ELF-1 (cell line): Measurements from ENCODE around the gene SNRPE.
"Not testable (repeated sequence)": the region's sequence is repeated elsewhere in the genome, so short reads cannot be mapped to it uniquely, and the experiment has no call there.

Source experiments
- DNase-seq: peaks from one replicate; pipeline ENCODE4 v3.0.0-alpha.2; 2016; ENCODE audit warnings: low read depth, low spot score

The SNRPE gene

DNA sequence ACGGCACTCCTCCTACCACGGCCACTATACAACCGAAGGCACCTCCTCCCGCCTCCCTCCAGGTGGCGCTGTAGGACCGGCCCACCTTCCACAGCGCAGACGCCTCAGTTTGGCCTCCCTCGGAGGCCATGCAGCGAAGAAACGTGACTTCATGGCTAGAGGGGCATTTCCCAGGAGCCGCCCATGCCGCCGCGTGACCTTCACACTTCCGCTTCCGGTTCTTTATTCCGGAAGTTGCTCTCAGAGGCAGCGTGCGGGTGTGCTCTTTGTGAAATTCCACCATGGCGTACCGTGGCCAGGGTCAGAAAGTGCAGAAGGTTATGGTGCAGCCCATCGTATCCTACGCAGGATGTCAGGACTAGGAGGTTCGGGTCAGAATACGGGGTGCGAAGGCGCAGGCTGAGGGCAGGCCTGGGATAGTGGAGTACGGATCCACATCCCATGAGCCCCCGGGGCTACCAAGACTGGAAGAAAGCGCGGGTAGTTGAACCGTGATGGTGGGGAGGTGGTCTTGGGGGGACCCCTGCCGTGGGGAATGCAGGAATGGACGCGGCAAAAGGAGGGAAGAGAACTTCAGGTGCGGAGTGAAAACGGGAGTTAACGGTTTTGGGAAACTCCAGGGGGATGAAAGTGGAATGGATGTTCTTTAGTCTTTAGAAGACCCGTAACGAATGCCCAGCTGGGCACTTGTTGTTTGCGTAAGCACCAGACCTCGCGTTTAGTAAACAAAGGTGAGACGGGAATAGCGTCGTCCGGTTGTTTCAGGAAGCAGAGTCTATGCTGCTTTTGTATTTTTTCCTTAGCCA lies at the start of gene SNRPE:
TSS of gene SNRPE (plus strand) at position 221 of the 806 bp plus-strand sequence. CDS start at position 282, 61 bp downstream.
- peak; percentile 99 for DNase-seq

DNA sequence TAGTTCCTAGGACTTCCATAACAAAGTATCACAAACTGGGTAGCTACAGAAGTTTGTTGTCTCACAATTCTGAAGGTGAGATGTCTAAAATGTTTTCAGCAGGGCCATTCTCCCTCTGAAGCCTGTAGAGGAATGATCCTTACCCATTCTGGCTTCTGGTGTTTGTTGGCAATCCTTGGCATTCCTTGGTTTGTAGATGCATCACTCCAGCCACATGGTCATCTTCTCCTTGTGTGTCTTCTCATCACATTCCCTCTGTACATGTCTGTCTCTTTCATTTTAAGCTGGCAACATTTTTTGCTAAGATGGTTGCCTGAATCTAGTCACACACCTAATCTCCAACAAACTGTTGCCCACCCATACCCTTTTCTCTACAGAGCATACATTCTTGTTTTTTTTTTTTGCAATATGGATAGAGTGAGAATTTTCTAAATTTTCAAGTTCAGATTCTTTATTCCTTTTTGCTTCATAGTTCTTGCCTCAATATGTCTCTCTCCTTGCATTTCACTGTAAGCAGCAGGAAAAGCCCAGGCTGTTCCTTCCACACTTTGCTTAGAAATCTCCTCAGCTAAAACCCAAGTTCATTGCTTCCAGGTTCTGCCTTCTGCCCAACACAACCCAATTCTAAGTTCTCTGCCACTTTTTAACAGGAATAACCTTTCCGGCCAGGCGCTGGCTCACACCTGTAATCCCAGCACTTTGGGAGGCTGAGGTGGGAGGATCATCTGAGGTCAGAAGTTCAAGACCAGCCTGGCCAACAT lies 47.6 kb upstream of the SNRPE start:
- DNase-seq: no peak

DNA sequence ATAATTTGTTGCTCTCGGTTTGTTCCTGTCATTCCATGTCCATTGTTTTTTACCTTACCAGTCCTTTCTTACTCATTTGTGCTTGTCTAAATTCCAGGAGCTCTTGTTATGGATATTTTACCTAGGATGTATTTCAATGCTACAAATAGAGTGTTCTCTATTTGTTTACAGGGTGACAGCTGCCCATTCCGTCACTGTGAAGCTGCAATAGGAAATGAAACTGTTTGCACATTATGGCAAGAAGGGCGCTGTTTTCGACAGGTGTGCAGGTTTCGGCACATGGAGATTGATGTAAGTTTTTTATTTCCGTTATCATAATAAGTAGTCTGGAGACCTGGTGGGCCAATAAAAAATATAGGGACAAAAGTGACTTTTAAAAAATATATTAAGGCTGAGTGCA lies 43.0 kb upstream of the SNRPE start:
- no peak for DNase-seq

- DNase-seq: no peak
Measured at GRCh38 chr1:203823306-203823705, 38.1 kb upstream of the SNRPE start.

- no peak for DNase-seq
Measured at GRCh38 chr1:203826175-203826574, 35.2 kb upstream of the SNRPE start.

DNA sequence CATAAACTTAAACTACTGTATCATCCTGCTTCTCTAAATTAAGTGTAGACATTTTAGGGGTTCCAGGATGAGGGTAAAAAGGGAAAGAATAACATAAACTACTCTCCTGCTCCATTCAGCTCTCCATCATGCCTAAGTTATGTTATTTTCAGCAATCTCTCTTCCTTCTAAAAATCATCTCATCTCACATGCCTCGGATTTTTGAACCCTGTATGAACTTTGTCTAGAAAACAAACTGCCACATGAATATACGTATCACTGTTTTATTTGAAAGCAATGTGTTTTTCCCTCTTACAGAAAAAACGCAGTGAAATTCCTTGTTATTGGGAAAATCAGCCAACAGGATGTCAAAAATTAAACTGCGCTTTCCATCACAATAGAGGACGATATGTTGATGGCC lies 33.4 kb upstream of the SNRPE start:
- no peak for DNase-seq

GRCh38 chr1:203828503-203828902 lies 32.9 kb upstream of the SNRPE start:
- DNase-seq: no peak

- not testable (repeated sequence) for DNase-seq
Measured at GRCh38 chr1:203829247-203829646, 32.2 kb upstream of the SNRPE start.

GRCh38 chr1:203835476-203835875 lies 25.9 kb upstream of the SNRPE start:
- DNase-seq: no peak

DNA sequence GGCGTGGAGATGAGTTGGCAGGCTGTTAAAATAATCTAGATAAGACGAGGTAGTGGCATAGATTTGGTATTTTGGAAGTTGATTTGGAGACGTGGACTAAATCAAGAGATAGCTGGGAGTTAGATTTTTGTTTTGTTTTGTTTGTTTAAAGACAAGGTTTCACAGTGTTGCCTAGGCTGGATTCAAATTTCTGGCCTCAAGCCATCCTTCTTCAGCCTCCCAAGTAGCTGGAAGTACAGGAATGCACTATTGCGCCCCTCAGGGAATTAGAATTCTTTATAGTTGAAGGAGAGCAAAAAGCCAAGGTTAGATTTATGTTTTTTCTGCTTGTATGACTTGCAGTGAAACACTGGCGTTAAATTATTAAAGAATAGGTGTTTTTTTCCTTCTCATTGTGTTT lies 22.3 kb upstream of the SNRPE start:
- DNase-seq: peak; percentile 35

DNA sequence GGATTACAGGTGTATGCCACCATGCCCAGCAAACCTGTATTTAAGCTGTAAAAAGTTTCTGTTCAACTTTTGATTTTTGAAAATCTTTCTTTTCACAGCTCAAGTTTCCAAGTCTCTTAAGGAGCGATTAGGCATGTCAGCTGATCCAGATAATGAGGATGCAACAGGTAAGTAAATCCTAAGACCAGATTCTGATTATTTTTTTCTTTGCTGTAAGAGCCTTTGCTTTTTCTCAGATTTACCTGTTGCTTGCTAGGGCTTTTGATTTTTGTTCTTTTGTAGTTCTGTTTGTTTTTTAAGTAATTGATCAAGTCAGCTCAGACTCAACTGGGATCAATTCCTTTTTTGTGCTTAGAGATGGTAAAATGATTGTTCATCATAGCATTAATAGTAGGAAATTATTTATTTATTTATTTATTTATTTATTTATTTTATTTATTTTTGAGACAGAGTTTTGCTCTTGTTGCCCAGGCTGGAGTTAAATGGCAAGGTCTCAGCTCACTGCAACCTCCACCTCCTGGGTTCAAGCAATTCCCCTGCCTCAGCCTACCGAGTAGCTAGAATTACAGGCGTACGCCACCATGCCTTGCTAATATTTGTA lies 21.1 kb upstream of the SNRPE start:
- DNase-seq: no peak

DNA sequence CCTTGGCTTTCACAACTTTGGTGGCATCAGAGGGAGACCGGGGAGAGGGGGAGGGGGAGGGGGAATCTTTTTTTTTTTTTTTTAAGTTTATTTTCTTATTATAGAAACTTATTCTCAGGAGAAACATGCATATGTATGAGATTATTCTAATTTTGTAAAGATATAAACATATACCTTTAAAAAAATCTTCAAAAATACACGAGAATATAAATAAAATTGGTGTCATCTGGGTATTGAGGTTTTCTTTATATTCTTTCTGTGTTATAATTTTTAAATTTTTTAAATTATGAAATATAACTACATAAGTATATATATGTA lies 18.9 kb upstream of the SNRPE start:
- no peak for DNase-seq

DNA sequence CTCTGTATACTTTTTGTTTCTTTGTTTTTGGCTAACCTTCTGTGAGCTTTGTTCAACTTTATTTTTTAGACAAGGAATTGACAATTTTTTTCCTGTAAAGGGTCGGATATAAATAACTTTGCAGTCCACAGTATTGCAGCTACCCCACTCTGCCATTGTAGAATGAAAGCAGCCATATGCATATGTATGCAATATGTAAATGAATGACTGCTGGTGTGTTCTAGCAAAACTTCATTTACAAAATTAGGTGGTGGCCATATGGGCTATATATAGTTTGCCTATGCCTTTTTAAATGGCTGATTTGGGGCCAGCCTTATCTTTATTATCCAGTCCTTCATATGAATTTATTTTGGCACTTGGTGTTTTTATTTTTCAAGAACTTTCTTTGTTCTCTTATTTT lies 18.0 kb upstream of the SNRPE start:
- DNase-seq: no peak

GRCh38 chr1:203853112-203853511 lies 8.3 kb upstream of the SNRPE start:
- not testable (repeated sequence) for DNase-seq

GRCh38 chr1:203858055-203858454 lies 3.3 kb upstream of the SNRPE start:
- no peak for DNase-seq

DNA sequence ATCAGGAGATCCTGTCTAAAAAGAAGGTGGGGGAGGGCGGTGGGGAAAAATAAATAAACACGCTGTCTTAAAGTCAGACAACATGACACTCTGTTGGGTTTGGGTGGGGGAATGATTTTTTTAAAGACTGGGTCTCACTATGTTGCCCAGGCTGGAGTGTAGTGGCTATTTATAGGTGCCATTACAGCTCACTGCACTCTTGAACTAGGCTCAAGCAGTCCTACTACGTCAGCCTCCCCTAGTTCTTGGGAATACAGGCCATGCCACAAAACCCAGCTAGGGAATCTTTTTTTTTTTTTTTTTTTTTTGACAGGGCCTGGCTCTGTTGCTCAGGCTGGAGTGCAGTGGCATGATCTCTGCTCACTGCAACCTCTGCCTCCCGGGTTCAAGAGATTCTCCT lies 2.4 kb upstream of the SNRPE start:
- no peak for DNase-seq

GRCh38 chr1:203860396-203861025 lies 888 bp upstream of the SNRPE start:
- peak; percentile 80 for DNase-seq

GRCh38 chr1:203867802-203868201 lies 6.4 kb downstream of the SNRPE start:
- DNase-seq: no peak

DNA sequence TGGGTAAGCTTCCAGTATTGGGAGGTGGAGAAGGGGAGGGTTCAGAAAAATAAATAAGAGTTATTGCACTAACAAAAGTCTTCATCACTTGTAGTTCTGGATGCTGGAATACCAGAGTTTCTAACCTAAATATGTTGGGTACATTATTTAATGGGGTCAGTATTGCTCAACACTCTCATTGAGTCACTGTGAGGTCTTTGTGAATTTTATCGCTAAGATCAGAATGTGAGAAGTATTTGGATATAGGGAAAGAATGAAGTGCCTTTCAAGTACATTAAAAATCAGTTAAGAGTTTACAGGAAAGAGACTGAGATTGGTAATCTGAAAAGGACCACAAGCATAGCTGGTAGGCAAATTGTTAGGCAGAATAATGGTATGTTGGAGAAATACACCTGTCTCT lies 8.8 kb downstream of the SNRPE start:
- DNase-seq: no peak

DNA sequence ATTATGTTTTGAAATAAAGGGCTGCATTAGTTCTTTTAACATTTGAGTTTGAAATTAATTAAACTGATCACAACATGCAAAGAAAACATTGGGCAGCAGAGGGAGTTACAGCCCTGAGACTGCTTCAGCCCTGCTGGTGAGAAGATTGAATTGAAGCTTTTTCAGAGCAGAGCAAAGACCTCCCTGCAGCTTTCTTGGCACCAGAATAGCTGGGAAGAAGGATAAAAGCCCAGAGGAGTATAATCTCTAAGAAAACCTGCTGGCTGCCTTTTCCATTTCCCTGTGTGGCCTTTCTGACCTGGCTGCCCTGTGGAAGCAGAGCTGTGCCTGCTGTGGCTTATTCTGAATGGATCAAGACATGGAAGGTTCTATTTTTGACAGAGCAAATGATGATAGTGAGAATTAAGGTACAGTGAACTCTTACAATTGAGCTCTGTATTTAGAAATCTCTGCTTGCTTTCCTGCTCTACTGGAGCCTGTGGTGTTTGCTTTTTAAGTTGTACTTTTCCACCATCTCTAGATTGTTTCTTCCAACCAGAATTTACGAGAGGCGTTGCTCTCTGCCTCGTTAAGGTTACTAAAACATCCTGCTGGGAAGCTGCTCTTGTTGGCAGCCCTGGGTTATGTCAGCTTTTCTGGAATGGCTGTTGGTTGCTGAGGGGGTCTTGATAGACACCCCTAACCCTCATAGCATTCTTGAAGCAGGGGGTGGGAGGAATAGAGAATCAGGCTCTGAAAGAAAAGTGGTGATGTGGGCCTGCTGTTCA lies 9.9 kb downstream of the SNRPE start:
- peak; percentile 66 for DNase-seq

- DNase-seq: no peak
Measured at GRCh38 chr1:203873094-203873493, 11.7 kb downstream of the SNRPE start.

GRCh38 chr1:203878422-203878821 lies 17.0 kb downstream of the SNRPE start:
- DNase-seq: no peak
